GM20000 (cell line): ENCODE data around the gene ANGPTL7.
"Not testable (repeated sequence)": the region's sequence is repeated elsewhere in the genome, so short reads cannot be mapped to it uniquely, and the experiment has no call there.

ENCODE experiments used
- DNase-seq: peaks from one replicate; pipeline ENCODE4 v3.0.0; 2012; ENCODE audit warnings: low spot score
- TF ChIP-seq, protein P1 (sequence below): IDR thresholded peaks from 2 replicates; pipeline ENCODE4 v1.5.1; 2012; ENCODE audit warnings: mild to moderate bottlenecking, control low read depth; ENCODE audit errors: extremely low read depth, missing control alignments

ANGPTL7 gene

DNA sequence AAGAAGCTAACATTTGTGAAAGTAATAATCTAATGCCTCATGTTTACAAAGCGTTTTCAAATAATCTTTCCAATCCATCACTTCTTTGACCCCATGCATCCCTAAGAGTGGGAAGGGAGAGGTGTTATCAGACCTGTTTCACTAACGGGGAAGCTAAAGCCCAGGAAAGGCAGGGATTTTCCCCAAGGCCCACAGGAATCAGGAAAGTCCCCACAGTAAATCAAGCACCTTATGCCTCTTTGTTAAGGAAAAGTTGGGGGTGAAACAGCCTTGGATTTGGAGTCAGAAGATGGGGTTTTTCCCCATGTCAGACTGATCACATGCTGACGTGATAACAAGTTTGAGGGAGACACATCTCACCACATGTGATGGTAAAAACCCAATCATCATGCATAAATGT is 20.0 kb upstream of the ANGPTL7 start:
- no peak for DNase-seq
- TF ChIP-seq, protein P1, sequence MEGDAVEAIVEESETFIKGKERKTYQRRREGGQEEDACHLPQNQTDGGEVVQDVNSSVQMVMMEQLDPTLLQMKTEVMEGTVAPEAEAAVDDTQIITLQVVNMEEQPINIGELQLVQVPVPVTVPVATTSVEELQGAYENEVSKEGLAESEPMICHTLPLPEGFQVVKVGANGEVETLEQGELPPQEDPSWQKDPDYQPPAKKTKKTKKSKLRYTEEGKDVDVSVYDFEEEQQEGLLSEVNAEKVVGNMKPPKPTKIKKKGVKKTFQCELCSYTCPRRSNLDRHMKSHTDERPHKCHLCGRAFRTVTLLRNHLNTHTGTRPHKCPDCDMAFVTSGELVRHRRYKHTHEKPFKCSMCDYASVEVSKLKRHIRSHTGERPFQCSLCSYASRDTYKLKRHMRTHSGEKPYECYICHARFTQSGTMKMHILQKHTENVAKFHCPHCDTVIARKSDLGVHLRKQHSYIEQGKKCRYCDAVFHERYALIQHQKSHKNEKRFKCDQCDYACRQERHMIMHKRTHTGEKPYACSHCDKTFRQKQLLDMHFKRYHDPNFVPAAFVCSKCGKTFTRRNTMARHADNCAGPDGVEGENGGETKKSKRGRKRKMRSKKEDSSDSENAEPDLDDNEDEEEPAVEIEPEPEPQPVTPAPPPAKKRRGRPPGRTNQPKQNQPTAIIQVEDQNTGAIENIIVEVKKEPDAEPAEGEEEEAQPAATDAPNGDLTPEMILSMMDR: no peak

DNA sequence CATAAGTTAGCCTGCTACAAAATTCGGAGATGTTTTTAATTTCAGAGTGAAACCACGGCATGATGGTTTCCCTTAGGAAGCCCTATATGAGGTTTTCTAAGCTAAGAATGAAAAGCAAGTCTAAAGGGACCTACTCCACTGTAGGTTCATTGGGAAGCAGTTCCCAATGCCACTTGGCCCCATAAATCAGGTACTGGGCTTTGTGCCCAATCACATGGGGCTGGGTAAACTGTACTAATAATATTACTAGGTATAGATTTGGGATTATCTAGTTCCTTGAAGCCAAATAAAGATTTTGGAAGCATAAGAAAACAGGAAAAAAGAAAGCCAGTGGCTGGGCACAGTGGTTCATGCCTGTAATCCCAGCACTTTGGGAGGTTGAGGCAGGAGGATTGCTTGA is 19.1 kb upstream of the ANGPTL7 start:
- DNase-seq: no peak
- TF ChIP-seq, protein P1: no peak

DNA sequence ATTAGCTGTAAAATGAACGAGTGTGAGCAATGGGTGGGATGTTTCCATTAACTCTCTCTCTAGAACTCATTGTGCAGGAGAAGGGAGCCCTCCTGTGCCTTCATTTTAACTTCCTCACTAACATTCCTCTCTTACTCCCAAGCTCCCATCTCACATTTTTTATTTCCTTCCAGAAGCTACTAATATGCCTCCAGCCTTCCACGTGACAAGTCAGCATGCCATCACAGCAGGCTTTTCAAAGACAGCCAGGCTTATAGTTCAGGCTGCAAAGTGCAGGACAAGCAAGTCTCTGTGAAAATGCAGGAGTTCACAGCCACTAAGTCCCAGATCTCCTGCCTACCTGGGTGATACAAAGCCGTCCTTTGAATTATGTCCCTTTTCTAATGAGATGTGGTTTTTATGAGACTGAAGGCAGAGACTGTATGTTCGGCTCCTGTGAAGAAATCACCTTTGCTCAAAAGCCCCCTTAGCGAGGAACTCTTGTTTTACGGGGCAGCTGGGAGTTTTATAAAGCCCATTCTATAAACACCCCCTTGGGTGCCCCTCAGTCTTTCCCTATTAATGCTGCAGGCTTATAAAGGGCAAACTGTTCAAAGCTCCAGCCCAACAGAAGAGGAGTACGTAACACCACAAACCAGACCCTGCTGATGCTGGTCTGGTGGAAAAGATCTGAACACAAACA is 14.8 kb upstream of the ANGPTL7 start:
- TF ChIP-seq, protein P1: no peak
- no peak for DNase-seq

DNA sequence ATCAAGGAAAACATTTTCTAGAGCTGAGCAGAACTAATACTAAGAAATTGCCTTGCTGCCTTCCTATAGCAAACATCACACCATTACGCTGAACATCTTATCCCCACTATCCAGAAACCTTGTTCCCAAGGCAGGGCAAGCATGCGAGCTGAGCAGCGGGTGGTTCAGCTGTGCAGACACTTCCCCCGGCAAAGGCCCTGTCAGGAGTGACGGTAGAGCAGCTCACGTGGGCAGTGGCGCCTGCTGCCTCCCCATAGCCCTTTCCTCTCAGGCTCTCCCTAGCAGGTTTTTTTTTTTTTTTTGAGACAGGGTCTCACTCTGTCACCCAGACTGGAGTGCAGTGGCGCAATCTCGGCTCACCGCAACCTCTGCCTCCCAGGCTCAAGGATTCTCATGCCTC is 13.7 kb upstream of the ANGPTL7 start:
- TF ChIP-seq, protein P1: no peak
- DNase-seq: no peak

DNA sequence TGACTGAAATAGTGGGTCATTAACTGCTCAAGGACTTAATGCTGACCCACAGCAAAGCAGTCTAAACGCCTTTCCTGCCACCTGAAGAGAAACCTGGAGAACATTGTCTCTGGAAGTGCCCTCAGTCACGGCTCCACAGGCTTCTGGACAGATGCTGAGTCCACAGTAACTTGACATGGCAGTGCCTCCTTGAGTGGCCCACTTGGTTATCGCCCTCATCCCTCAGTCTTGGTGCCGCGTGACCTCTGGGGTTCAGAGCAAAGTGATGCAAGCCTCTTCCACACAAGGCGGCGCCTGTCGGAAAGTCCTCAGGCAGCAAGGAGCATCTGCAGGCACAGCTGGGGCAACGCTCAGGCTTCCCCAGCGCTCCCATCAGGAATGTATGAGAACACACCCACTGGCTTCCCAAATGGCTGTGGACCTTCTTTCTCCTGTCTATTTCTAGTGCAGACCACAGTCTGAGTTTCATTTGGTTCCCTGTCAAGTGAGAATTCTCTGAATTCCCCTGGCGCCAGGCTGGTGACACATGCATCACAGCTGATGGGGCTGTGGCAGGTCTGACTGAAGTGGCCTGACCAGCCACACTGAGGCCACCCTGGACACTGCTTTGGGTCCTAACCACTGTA is 13.0 kb upstream of the ANGPTL7 start:
- DNase-seq: no peak
- TF ChIP-seq, protein P1: no peak

DNA sequence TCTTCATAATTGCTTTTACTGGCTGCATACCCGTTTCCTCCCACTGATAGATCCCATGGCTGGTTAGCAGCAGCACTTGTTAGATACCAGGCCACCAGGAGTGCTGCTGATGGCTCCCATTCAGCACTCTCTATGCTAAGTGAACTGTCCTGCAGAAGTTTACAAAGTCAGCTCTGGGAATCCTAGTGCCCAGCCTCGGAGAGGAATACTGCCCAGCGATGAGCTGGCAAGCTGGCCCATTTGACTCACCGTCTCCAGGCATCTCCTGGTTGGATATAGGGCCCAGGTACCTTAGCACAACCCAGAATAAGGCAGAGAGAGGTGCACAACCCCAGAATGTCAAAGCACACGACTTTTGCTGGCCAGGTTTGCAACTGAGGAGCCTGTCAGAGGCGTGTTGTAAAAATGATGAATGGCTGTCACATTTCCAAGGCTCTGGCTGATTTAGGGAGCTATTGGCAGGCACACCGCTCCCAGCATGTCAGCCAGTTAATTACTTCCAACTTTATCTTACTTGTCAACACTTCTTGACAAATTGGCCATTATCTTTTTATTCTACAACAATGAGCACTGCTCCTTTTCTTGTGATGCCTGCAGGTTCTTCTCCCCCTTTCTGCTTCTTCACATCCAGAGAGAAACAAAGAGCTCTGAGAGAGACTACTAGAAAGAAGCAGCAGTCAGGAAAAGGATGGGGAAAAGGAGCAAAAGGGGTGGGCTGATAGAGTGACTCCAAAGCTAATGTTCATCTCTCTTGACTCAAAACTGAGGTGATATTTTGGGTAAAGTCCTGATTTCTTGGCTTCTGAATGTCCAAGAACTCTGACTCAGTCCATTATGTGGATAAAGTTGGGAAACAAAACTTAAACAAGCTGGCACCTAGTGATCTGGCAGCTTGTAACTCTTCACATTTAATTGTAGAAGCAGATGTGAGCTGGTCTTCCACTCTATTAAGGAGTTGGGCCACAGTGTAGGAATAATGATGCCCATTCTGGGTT is 10.8 kb upstream of the ANGPTL7 start:
- TF ChIP-seq, protein P1: no peak
- DNase-seq: no peak

DNA sequence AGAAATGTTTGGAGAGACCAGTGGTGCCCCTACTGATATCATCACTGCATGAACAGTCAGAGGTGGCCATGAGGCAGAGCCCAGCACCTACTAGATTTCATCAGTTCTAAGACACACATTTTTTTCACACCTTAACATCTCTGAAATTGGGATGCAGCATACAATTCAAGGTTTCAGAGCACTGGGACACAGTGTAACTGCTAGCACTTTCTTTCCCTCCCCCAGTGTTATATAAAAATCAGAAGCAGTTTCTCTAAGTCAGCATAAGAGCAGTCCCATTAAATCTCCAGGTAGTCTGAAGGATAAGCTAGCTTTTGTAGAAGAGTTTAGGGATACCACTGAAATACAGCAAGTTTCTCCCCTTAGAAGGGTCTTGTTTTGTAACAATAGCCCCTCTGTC is 10.0 kb upstream of the ANGPTL7 start:
- TF ChIP-seq, protein P1: no peak
- no peak for DNase-seq

DNA sequence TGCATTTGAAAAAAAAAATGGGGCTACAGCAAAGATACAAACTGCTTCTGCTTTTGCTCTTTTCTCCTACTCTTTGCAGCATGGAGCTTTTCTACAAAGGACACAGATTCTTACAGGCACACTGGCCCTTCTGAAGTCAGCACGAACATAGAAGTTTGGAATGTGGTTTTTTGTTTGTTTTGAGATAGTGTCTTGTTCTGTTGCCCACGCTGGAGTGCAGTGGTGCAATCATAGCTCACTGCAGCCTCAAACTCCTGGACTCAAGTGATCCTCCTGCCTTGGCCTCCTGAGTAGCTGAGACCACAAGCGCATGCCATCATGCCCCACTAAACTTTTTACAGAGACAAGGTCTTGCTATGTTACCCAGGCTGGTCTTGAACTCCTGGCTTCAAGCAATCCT is 9.4 kb upstream of the ANGPTL7 start:
- DNase-seq: not testable (repeated sequence)
